Right atrium auricular region (tissue), 2 donors: ENCODE results near the gene NUDCD3. TPM values are rescaled to one million over a fixed set of nuclear protein-coding genes. Genes with fewer than 3 reads are reported as not detected.

Source experiments
- DNase-seq: peaks from one replicate; pipeline ENCODE4 v3.0.0-alpha.2; 2019; ENCODE audit warnings: low spot score
- H3K27ac ChIP-seq, 2 donors: fragments of 200-600 bp; sonication (generic); 1 replicate in 1 of 2; 2 replicates in 1 of 2; pipeline ENCODE4 v1.5.1; 2016 to 2019
- H3K27me3 ChIP-seq, 2 donors: fragments of 200-600 bp; sonication (generic); one replicate each; pipeline versions ENCODE4 v1.5.1 to v1.6.0; 2017 to 2019
- H3K36me3 ChIP-seq: fragments of 200-600 bp; sonication (generic); one replicate; pipeline ENCODE4 v1.5.1; 2016
- H3K4me1 ChIP-seq, 2 donors: fragments of 200-600 bp; sonication (generic); one replicate each; pipeline versions ENCODE4 v1.5.1 to v1.6.0; 2017 to 2019
- H3K4me3 ChIP-seq, 2 donors: fragments of 200-600 bp; sonication (generic); 1 replicate in 1 of 2; 2 replicates in 1 of 2; pipeline ENCODE4 v1.5.1; 2017 to 2019; ENCODE audit warnings: mild to moderate bottlenecking in 1 of 2, moderate library complexity in 1 of 2
- H3K9me3 ChIP-seq, 2 donors: fragments of 200-600 bp; sonication (generic); one replicate each; pipeline ENCODE4 v1.5.1; 2019
- CTCF ChIP-seq, 2 donors: fragments of 200-600 bp; sonication (generic); IDR thresholded peaks; one replicate each; pipeline ENCODE4 v1.5.1; 2019; ENCODE audit warnings: antibody characterized with exemption in 2 of 2
- total RNA-seq, 2 donors: library from RNA; depleted of rRNA; stranded (reverse); fragments of >200 nt; gene quantifications; one replicate each; pipeline ENCODE4 v1.1.0, GENCODE V29; 2016

The NUDCD3 gene
- total RNA-seq, 2 donors from 2014 or later = 50.6 to 53.3 TPM

GRCh38 chr7:44460325-44460724 is 30.1 kb downstream of the NUDCD3 start:
- TF ChIP-seq CTCF (IDR thresholded peaks at IDR 0.05) = no peak
- Histone ChIP-seq H3K9me3 (no peaks in the 10 kb centered on the region), H3K4me1 (peaks cover 0 to 32% of the 10 kb centered on the region in 2 donors), H3K4me3 (no peak overlapping the region), H3K27ac (no peak overlapping the region), H3K36me3 (no peaks in the 10 kb centered on the region), H3K27me3 (no peaks in the 10 kb centered on the region)
- no peak for DNase-seq

GRCh38 chr7:44455155-44455554 is 35.3 kb downstream of the NUDCD3 start:
- no peaks in the 10 kb centered on the region for H3K9me3 ChIP-seq
- no peaks in the 10 kb centered on the region for H3K36me3 ChIP-seq
- DNase-seq = no peak
- no peak for TF ChIP-seq CTCF (IDR thresholded peaks at IDR 0.05)
- no peak overlapping the region for H3K4me3 ChIP-seq
- no peaks in the 10 kb centered on the region for H3K27me3 ChIP-seq
- no peaks in the 10 kb centered on the region for H3K4me1 ChIP-seq
- H3K27ac ChIP-seq = no peak overlapping the region

- no peak for DNase-seq
- no peaks in the 10 kb centered on the region for H3K9me3 ChIP-seq
- H3K27me3 ChIP-seq = no peaks in the 10 kb centered on the region
- no peak for TF ChIP-seq CTCF (IDR thresholded peaks at IDR 0.05)
- H3K36me3 ChIP-seq = no peaks in the 10 kb centered on the region
- H3K4me3 ChIP-seq = no peak overlapping the region
- H3K27ac ChIP-seq = no peak overlapping the region
- peaks cover 0 to under 1% of the 10 kb centered on the region in 2 donors for H3K4me1 ChIP-seq
Observed at GRCh38 chr7:44454348-44454747, 36.1 kb downstream of the NUDCD3 start.

- no peaks in the 10 kb centered on the region for H3K36me3 ChIP-seq
- peaks cover 0 to 21% of the 10 kb centered on the region in 2 donors for H3K4me1 ChIP-seq
- H3K27me3 ChIP-seq = no peaks in the 10 kb centered on the region
- H3K4me3 ChIP-seq = no peak overlapping the region
- no peak for DNase-seq
- H3K9me3 ChIP-seq = no peaks in the 10 kb centered on the region
- no peak for TF ChIP-seq CTCF (IDR thresholded peaks at IDR 0.05)
- no peak overlapping the region for H3K27ac ChIP-seq
Observed at GRCh38 chr7:44451123-44451522, 39.3 kb downstream of the NUDCD3 start.

- Histone ChIP-seq H3K4me3 (no peak overlapping the region), H3K27ac (no peak overlapping the region), H3K9me3 (no peaks in the 10 kb centered on the region), H3K4me1 (peaks cover 0 to 37% of the 10 kb centered on the region in 2 donors), H3K36me3 (no peaks in the 10 kb centered on the region), H3K27me3 (no peaks in the 10 kb centered on the region)
- TF ChIP-seq CTCF (IDR thresholded peaks at IDR 0.05) = no peak
- no peak for DNase-seq
Observed at GRCh38 chr7:44449584-44449928, 40.9 kb downstream of the NUDCD3 start.

- Histone ChIP-seq H3K36me3 (no peaks in the 10 kb centered on the region), H3K27me3 (no peaks in the 10 kb centered on the region), H3K4me1 (peaks cover 0 to 38% of the 10 kb centered on the region in 2 donors), H3K27ac (no peak overlapping the region), H3K9me3 (no peaks in the 10 kb centered on the region), H3K4me3 (no peak overlapping the region)
- TF ChIP-seq CTCF (IDR thresholded peaks at IDR 0.05) = no peak
- DNase-seq = no peak
Observed at GRCh38 chr7:44448922-44449583, 41.4 kb downstream of the NUDCD3 start.
